DMS53 (cell line): ENCODE measurements around the gene LONP1.

ENCODE experiments used
- DNase-seq: peaks from one replicate; lab custom pipeline; 2025; lab: John Stamatoyannopoulos, UW

The LONP1 gene

DNA sequence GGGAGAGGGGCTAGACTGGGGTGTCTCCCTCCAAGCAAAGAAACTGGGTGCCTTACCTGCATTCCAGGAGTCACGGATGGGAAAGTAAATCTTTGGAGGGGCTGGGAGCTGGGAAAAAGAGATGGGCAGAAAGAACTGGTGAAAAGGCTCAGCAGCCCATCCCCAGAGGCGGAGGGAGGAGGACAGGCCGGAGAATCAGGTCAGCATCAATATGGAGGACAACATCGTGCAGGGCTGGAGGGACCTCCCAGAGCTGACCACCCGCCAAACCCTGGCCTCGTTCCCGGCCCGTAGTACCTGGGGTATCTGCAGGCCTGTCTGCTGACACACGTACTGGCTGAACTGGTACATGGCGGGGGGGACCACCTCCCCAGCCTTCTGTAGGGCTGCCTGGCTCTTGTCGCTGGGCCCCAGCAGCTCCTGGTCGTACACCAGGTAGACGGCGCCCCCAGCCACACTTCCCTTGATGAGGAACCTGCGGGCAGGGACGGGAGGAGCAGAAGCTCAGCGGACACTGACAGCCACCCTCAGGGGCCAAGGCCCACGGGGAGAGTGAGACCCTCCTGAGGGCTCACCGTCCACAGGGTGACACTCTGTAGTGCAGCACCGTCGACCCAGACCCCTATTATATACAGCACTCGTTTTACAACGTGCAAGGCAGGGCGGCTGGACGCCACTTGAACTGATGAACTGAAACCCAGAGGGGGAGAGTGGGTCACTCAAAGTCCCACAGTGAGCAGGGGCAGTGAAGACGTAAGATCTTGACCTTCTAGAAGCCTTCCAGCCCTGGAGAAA lies 40.5 kb downstream of the LONP1 start:
- no peak for DNase-seq

- DNase-seq = no peak
Measured at GRCh38 chr19:5678071-5678718, 41.8 kb downstream of the LONP1 start.

DNA sequence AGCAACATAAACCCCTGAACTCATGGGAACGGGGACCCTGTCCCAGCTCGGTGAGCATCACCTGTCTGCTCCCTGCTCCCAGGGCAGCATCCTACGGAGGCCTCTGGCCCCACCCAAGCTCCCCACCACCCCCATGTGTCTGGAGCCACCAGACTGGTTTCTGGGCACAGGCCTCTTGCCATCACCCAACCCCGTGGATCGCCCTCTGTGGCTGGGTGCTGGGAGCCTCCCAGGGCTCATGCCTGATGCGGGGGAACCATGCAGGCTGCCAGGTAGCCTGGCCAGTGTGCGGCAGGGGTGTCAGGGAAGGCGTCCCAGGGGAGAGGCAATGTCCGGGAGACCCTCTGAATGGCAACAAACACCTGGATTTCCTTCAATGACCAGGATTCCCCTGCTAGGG lies 42.4 kb downstream of the LONP1 start:
- DNase-seq = no peak

- no peak for DNase-seq
Measured at GRCh38 chr19:5677136-5677535, 42.8 kb downstream of the LONP1 start.

DNA sequence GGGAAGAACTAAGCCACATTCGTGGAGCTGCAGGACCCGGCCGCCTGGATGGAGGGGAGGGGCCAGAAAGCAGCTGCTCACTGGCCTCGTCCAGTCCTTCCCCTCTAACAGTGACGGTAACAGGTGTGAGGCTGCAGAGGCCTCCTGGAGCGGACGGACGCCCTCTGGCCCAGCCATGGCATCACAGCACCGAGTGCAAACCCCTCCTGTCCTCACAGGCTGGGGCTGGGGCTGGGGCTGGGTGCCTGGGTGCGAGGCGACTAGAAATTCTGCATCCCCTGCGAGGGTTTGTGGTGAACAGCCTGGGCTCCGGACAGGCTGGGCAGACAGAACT lies 43.2 kb downstream of the LONP1 start:
- peak; percentile 40 for DNase-seq

GRCh38 chr19:5676105-5676771 lies 43.7 kb downstream of the LONP1 start:
- DNase-seq = no peak

- no peak for DNase-seq
Measured at GRCh38 chr19:5674714-5675113, 45.2 kb downstream of the LONP1 start.

- no peak for DNase-seq
Measured at GRCh38 chr19:5673752-5674151, 46.2 kb downstream of the LONP1 start.

DNA sequence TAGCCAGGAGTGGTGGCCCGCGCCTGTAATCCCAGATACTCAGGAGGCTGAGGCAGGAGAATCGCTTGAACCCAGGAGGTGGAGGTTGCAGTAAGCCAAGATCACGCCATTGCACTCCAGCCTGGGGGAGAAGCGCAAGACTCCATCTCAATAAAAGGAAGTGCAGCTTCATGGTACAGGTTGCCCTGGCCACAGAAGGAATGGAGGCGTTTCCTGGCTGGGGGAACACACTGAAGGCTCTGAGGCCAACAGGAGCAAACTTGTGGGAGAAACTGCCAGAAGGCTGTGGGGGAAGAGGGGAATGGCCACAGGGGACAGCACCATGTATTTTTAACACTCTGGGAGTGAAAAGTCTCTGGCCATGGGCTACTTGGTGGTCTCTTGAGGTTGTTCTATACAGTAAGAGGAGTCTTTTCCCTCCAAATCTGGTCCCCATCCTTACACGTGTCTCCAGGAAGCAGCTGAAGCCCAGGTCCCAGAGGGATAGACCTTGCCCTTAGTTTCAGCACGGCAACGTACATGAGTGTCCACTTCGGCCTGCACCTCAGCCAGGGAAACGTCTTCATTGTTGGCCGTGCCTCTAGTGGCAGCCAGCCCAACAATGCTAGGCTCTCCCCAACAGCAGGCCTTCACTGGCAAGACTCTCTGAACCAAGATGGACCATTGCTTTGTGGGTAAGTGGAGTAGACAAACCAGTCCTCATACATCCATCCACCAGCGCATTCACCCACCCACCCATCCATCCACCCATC lies 47.1 kb downstream of the LONP1 start:
- no peak for DNase-seq

- no peak for DNase-seq
Measured at GRCh38 chr19:5671600-5671999, 48.3 kb downstream of the LONP1 start.

GRCh38 chr19:5669212-5669611 lies 50.7 kb downstream of the LONP1 start:
- DNase-seq = no peak

DNA sequence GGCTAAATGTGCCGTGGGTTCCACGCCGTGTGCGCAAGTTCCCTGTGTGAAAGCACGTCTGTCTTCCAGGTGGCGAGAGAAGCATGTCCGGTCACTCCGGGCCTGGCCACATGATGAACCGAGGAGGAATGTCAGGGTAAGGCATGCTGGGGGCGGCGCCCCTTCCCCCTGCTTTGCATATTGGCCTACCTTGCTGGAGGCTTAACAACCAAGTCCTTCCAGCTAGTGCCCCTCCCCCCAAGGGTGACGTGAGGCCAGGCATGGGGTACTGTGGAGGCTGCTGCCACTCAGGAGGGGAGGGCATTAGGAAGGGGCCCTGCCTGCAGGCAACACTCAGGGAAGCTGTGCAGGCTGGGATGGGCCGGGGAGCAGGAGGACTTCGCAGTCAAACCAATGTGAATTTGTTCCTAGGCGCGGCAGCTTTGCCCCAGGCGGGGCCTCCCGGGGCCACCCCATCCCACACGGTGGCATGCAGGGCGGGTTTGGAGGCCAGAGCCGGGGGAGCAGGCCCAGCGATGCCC lies 52.1 kb downstream of the LONP1 start:
- DNase-seq = no peak

- no peak for DNase-seq
Measured at GRCh38 chr19:5666921-5667610, 52.9 kb downstream of the LONP1 start.

DNA sequence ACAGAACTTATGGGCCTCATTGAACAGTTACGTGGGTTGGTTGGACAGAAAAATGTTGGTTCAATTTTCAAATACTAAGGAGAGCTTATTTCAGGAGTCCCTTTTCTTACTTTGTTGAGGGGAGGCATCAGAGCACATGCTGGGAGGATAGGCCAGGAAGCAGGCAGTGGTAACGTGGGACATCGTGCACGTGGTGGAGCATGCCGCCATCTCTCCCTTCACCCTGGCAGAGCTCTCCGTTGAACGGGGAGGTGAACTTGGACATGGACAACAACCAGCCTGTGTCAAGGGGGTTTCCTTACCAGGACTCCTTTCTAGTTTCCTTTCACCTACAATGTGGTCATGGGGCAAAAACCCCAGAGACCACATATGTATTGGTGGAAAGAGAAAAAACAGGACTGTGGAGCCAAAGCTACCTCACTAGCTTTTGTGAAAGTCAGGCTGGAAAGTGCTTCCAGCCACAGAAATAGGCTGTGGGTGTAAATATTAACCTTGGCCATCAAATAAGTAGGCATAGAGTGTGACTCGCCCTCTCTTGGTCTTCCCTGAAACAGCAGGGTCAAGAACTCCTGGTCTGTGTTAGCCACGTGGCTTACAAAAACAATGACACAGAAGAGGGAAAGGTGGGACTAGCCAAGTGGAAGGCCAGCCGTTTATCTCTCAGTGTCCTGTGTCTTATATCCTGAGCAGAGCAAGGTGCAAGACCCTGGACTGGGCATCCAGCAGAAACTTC lies 54.0 kb downstream of the LONP1 start:
- peak; percentile 56 for DNase-seq

GRCh38 chr19:5664515-5664914 lies 55.4 kb downstream of the LONP1 start:
- no peak for DNase-seq

- DNase-seq = no peak
Measured at GRCh38 chr19:5663904-5664303, 56.0 kb downstream of the LONP1 start.

DNA sequence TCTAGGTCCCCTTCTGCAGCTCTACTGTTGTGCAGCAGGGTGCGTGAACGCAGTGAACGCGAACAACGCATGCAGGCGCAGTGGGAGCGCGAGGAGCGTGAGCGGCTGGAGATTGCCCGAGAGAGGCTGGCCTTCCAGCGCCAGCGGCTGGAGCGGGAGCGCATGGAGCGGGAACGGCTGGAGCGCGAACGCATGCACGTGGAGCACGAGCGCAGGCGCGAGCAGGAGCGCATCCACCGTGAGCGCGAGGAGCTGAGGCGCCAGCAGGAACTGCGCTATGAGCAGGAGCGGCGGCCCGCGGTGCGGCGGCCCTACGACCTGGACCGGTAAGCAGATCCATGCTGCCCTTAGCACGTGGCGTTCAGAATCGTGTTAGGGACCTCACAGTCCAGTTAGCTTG lies 58.5 kb downstream of the LONP1 start:
- DNase-seq = no peak

DNA sequence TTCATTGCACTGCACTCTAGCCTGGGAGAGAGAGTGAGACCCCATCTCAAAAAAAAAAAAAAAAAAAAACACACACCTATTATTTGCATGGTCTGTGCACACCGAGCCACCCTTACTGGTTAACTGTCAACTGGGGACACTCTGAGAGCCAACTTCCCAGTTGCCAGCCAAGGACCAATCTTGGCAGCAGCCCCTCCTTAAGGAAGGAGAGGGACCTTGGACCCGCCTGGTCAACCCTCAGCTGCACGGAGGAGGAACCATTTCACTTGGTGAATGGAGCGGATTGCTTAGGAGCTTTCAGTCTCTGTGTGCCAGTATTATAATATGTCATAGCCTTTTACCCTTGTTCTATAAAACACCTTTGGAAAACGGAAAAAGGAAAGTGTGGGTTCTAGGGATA lies 64.5 kb downstream of the LONP1 start:
- DNase-seq = no peak

DNA sequence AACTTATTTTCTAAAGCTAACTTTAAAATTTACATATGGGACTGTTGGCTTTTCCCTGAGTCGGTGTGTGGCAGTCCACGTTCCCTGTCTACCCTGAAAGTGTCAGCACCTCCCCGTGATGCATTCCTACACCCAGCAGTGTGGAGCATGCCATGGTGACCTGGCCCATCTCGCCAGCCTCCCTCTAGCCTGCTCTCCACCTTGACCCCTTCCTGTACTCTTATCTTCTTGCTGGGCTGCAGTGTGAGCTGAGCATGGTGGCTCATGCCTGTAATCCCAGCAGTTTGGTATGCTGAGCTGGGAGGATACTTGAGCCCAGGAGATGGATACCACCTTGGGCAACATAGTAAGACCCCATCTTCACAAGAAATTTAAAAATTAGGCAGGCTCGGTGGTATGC lies 65.0 kb downstream of the LONP1 start:
- no peak for DNase-seq

- no peak for DNase-seq
Measured at GRCh38 chr19:5652261-5652660, 67.7 kb downstream of the LONP1 start.

- DNase-seq = no peak
Measured at GRCh38 chr19:5651361-5651760, 68.6 kb downstream of the LONP1 start.
